Measurements from ENCODE around the gene AGBL4.

AGBL4 gene

DNA sequence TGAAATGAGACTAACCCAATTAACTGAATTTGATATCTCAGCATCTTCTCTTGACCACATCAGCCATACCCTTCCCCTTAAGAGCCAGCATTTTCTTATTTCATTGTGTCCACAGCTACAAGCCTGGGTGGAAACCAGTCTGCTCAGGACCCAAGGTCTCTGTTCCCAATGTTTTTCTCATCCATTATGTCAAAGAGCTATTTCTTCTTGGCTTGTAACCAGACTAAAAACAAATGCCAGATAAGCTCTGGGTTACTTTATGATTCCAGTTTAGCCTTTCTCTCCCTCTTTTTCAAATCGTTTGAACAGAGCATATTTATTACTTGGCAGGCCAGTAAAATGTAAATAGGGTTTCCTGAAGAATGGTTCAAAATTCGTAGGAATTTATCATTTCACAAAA lies 1442.5 kb downstream of the AGBL4 start:
- H3K4me3 ChIP-seq (ENCODE audit: low read depth, low read length), result no peak overlapping the region
- DNase-seq (ENCODE audit: low read depth), result no peak
- TF ChIP-seq, protein P1, sequence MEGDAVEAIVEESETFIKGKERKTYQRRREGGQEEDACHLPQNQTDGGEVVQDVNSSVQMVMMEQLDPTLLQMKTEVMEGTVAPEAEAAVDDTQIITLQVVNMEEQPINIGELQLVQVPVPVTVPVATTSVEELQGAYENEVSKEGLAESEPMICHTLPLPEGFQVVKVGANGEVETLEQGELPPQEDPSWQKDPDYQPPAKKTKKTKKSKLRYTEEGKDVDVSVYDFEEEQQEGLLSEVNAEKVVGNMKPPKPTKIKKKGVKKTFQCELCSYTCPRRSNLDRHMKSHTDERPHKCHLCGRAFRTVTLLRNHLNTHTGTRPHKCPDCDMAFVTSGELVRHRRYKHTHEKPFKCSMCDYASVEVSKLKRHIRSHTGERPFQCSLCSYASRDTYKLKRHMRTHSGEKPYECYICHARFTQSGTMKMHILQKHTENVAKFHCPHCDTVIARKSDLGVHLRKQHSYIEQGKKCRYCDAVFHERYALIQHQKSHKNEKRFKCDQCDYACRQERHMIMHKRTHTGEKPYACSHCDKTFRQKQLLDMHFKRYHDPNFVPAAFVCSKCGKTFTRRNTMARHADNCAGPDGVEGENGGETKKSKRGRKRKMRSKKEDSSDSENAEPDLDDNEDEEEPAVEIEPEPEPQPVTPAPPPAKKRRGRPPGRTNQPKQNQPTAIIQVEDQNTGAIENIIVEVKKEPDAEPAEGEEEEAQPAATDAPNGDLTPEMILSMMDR (IDR thresholded peaks at IDR 0.05; ENCODE audit: low read depth, low read length, missing control alignments), result no peak

DNA sequence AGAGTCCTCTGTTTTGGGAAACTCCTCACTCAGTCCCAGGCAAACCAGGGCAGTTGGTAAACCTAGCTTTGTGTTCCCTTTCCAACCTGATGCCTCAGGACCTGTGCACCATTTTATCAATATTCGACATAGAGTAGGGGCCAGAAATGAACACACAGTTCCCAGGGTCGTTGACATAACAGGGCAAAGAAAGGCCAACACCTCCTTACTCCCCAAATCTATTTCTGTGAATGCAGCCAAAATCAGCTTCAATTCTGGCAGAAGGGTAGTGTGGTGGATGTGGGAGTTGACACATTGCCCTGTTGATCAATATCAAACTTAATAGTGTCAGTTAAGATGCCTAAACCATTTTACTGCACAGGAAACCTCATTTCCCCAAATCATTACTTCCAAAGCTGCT lies 1447.2 kb downstream of the AGBL4 start:
- no peak overlapping the region for H3K4me3 ChIP-seq (ENCODE audit: low read depth, low read length)
- TF ChIP-seq, protein P1 (IDR thresholded peaks at IDR 0.05; ENCODE audit: low read depth, low read length, missing control alignments), result no peak
- no peak for DNase-seq (ENCODE audit: low read depth)

DNA sequence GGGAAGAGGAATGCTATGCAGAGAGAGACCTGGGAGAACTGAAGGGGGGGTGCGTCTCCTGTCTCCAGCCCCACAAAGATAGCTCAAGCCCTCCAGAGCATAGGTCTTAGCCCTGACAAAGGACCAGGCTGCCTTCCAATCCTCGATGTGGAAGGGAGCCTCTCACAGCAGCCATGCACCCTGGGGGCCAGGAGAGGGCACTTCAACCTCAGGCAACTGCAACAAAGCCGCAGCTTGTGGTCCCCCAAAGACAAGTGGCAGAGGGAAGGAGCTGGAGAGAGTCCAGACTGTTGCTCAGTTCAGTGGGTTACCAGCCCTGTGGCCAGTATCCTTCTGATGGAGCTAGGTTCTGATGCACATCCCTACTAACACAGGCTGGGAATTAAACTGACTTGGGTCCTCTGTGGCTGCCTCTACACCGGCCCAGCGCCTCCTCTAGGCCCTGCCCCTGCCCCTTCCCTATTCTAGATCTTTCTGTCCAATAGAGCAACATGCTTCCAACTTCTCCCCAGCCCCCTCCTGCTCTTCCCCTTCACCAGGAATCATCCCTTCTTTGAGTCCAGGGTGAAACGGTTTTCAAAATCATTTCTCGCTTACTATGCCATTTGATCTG lies 1451.0 kb downstream of the AGBL4 start:
- DNase-seq (ENCODE audit: low read depth), result no peak
- H3K4me3 ChIP-seq (ENCODE audit: low read depth, low read length), result no peak overlapping the region
- TF ChIP-seq, protein P1 (IDR thresholded peaks at IDR 0.05; ENCODE audit: low read depth, low read length, missing control alignments), result peak; percentile 69

DNA sequence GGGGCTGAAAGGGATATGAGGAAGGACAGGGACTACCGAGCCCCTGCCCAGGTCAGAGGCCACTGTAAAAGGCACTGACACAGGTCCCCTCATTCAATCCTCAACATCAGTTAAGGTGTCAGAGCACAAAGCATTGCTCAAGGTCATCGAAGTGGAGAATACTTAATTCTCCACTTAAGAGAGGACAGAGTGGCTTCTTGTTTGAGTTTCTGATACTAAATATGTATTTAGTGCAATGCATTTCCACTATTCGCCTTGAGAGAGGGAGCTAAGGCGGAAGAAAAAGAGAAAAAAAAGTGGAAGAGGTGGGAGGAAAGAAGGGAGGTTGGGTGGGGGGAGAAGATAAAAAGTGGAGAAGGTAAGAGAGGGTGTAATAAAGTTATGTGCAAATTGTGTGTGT lies 1451.6 kb downstream of the AGBL4 start:
- DNase-seq (ENCODE audit: low read depth), result no peak
- TF ChIP-seq, protein P1 (IDR thresholded peaks at IDR 0.05; ENCODE audit: low read depth, low read length, missing control alignments), result no peak
- no peak overlapping the region for H3K4me3 ChIP-seq (ENCODE audit: low read depth, low read length)

DNA sequence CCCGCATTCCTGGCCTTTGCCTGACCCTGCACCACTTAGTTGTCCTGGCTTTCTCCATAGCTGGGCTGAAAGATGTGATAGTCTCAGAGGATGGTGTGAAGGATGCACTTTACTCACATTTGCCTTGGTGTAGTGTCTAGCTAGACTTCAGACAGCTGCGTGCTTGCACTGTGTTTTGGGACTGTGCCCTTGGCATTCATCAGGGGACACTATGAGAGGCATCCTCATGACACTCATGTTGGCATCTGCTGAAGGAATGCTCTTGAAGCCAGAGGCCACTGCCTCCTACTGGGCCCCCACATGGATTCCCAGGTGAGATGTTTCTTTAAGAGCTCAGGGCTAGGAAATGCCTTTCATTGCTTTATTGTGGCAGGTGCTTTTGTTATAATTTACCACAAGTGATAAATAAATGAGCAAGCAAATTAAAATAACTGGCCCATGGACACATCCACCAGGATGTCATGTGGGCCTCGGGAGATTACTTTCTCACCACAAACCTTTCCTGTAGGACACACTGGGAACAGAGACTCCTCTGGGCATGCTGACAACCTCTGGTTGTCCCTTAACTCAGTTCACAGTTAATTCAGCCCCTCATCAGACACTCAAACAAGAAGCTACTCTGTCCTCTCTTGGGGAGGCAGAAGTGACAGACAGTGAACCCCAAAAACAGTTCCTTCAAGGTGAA lies 1452.3 kb downstream of the AGBL4 start:
- TF ChIP-seq, protein P1 (IDR thresholded peaks at IDR 0.05; ENCODE audit: low read depth, low read length, missing control alignments), result no peak
- H3K4me3 ChIP-seq (ENCODE audit: low read depth, low read length), result no peak overlapping the region
- DNase-seq (ENCODE audit: low read depth), result no peak

DNA sequence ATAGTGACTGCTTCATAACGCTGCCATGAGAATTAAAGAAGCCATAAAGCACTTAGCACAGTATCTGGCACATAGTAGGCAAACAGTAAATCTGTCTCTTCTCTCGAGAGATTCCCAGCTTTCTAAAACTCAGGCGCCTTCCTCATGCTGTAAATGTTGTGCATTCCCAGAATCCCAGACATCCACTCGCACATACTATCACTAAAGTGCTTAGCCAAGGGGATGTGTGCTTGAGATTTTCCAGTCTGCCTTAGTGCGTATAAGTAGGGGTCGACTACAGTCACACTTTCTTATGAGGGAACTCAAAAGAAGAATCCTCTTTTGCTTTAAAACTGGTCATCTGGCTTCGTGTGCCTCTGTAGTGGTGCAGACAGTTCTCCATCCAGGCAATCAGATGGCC lies 1453.2 kb downstream of the AGBL4 start:
- TF ChIP-seq, protein P1 (IDR thresholded peaks at IDR 0.05; ENCODE audit: low read depth, low read length, missing control alignments), result no peak
- no peak overlapping the region for H3K4me3 ChIP-seq (ENCODE audit: low read depth, low read length)
- no peak for DNase-seq (ENCODE audit: low read depth)

DNA sequence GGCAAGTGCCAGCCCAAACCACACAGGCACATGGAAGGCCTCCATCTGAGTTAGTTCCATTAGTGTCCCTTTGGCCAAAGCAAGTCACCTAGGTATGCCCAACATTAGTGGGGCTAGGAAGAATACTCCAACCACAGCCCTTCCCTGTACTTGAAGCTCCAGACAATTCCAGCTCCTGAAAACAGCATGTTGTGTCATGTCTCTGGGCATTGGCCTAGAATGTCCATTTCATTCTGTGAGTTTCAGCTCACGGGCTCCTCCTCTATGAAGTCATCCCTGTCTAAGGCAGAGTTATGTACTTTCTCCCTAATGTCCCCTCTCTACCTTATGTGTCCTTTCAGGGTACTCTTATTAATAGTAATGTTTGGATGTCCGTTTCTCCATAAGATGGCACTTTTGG lies 1455.3 kb downstream of the AGBL4 start:
- no peak overlapping the region for H3K4me3 ChIP-seq (ENCODE audit: low read depth, low read length)
- DNase-seq (ENCODE audit: low read depth), result no peak
- TF ChIP-seq, protein P1 (IDR thresholded peaks at IDR 0.05; ENCODE audit: low read depth, low read length, missing control alignments), result no peak
